RPMI8226 (cell line): ENCODE measurements around the gene ARFGEF2.
"Not testable (repeated sequence)": the region's sequence is repeated elsewhere in the genome, so short reads cannot be mapped to it uniquely, and the experiment has no call there.

Experiments used
- DNase-seq: peaks from one replicate; pipeline ENCODE4 v3.0.0-alpha.2; 2015

Gene ARFGEF2

DNA sequence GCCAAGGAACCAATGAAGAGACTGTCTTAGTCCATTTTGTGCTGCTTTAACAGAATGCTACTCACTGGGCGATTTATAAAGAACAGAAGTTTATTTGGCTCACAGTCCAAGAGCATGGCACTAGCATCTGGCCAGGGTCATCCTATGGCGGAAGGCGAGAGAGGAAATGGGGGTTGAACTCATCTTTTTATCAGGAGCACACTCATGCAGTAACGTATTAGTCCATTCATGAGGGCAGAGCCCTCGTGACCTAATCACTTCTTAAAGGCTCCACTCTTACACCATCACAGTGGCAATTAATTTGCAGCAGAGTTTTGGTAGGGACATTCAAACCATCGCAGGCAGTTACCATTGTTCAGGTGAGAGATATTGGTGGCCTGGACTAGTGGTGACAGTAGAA, 8.5 kb downstream of the ARFGEF2 start:
- no peak for DNase-seq

DNA sequence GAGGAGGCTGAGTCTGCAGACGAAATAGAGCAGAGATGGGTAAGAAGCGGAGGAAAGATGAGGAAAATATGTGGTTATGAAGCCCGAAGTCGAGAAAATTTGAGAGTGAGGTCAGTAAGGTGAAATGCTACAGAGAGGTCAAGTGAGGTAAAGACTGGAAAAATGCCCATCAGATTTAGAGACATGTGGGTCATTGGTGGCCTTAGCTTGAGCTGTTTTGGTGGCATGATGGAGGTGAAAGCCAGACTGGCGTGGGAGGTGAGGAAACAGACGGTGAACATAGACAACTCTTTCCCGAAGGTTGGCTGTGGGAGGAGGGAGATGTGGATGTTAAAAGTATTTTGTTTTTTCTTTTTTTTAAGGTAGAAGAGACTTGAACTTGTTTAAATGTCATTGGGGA, 9.4 kb downstream of the ARFGEF2 start:
- DNase-seq, result no peak

DNA sequence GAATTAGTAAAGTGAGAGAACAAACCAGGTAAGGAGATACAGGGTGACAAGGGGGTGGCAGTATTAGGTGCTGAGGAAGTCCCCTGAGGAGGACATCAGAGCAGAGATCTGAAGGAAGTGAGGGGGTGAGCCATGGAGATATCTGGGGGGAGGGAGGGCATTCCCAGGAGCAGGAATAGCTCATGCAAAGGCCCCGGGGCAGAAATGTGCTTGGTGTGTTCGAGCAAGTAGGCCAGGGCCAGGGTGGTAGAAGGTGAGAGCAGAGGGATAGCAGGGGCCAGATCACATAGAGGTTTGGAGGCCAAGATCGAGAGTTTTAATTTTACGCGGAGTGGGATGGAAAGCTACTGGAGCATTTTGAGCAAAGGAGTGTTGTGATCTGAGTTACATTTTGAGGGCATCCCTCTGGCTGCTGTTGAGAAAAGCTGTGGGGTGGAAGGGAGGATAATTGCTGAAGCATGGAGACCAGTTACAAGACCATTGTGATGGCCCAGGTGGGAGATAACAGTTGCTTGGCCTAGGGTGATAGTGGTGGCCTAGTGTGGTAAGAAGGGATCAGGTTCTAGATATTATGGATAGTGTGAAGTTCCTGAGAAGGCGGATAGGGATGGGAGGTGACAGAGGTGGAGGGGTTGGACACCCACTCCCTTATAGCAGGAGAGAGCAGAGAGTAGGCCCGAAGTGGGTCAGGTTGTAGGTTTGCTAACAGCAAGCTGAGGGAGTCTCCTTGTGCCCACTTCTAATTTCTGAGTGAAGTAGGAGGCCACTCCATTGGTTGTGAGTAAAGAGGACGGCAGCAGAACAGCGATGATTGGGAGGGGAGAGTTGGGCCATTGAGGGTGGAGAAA, 10.2 kb downstream of the ARFGEF2 start:
- no peak for DNase-seq

DNA sequence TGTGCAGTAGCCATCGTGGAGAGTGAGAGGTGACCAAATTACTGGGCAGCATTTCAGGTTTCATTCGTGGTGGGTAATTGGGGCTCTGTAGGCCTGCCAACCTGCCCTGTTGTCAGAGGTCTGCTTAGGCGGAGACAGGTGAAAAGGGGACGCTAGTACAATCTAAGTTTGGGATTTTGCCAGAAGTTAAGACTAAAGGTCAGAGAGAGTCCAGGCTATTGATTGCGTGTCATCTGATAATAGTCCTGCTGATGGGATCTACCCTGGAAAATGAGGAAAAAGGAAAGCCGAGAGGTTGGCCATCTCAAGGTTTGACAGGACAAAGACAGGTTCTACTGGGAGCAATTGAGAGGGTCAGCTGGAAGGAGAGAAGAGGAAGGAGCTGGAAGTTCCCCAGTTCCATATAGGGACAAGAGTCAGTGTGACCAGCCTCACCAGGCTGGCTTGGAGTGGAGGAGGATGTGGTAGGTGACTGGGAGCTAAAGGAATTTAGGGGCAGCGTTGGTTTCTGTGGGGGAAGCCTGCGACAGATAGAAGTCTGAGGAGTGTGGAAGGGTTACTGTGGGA, 10.9 kb downstream of the ARFGEF2 start:
- DNase-seq, result no peak

DNA sequence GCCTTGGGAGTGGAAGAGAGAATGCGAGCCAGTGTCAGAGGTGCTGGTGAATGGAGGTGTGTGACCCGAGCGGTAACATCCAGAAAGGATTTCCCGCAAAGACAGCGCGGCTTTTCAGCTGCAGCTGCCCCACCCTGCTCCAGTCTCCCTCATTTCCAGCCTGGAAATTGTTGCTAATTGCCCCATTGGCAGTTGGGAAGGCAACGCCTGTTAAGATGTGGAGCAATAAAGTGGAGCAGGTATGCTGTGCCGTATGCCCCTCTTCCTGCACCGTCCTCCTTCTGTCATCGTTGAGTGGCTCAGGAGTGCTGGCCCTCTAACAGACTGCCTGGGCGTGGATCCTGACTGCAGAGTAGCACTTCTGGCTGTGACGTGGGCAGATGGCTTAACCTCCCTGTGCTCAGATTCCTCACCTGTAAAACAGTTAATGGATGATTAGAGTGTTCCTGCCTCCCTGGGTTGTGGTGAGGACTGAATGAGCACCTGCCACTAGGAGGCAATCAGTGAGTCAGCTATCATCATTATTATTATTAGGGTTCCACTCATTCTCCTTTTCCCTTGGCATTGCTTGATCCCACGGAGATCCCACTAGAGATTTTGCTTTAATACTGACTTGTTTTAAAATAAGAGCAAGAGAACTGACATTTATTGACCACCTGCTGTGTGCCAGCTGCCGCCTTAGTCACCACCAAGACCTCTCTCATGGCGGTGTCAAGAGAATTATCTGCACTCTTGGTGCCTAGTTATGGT, 11.7 kb downstream of the ARFGEF2 start:
- no peak for DNase-seq

DNA sequence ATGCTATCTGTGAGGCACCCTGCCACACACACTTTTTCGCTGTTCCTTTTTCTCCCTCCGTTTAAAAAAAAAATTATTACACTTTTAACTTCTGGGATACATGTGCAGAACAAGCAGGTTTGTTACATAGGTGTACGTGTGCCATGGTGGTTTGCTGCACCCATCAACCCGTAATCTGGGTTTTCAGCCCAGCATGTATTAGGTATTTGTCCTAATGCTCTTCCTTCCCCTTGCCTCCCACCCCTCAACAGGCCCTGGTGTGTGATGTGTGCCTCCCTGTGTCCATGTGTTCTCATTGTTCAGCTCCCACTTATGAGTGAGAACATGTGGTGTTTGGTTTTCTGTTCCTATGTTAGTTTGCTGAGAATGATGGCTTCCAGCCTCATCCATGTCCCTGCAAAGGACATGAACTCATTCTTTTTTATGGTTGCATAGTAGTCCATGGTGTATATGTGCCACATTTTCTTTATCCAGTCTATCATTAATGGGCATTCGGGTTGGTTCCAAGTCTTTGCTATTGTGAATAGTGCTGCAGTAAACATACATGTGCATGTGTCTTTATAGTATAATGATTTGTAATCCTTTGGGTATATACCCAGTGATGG, 12.9 kb downstream of the ARFGEF2 start:
- DNase-seq, result not testable (repeated sequence)

DNA sequence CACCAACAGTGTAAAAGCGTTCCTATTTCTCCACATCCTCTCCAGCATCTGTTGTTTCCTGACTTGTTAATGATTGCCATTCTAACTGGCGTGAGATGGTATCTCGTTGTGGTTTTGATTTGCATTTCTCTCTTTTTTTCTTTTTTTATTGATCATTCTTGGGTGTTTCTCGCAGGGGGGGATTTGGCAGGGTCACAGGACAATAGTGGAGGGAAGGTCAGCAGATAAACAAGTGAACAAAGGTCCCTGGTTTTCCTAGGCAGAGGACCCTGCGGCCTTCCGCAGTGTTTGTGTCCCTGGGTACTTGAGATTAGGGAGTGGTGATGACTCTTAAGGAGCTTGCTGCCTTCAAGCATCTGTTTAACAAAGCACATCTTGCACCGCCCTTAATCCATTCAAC, 13.5 kb downstream of the ARFGEF2 start:
- DNase-seq, result not testable (repeated sequence)

DNA sequence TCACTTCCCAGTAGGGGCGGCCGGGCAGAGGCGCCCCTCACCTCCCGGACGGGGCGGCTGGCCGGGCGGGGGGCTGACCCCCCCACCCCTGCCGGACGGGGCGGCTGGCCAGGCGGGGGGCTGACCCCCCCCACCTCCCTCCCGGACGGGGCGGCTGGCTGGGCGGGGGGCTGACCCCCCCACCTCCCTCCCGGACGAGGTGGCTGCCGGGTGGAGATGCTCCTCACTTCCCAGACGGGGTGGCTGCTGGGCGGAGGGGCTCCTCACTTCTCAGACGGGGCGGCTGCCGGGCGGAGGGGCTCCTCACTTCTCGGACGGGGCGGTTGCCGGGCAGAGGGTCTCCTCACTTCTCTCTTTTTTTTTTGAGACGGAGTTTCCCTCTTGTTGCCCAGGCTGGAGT, 14.7 kb downstream of the ARFGEF2 start:
- not testable (repeated sequence) for DNase-seq

DNA sequence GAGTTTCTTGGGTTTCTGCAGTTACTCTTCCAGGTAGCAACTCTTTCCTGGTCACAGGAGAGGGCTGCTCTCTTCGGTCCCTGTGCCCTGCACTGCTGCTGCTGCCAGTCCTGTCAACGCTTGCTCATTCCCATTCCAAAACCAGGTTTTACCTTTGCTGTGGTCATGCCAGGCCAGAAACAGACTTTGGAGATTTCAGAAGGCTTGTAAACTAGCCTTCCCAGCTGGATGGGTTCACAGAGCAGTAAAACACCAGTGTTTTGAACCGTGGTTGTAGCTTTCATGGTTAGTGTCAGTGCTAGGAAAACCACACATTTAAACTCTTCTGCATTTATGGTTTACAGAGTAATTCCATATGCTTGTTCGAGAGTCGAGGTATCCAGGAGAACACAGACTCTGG, 16.2 kb downstream of the ARFGEF2 start:
- no peak for DNase-seq

DNA sequence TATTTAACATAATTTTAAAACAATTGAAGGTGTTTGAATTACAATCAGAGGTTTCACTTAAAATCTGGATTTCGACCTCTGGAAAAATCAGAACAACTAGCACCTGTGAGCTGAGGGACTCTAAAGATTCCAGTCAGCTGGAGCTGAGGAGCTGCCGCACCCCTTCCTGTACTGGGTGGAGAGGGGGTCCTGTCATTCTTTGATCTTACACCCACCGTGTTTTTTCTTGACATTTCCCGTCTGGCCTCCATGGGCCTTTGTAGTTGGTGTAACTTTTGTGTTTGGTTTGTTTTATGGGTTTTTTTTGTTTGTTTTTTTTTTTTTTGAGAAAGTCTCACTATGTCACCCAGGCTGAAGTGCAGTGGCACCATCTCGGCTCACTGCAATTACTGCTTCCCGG, 17.2 kb downstream of the ARFGEF2 start:
- no peak for DNase-seq

DNA sequence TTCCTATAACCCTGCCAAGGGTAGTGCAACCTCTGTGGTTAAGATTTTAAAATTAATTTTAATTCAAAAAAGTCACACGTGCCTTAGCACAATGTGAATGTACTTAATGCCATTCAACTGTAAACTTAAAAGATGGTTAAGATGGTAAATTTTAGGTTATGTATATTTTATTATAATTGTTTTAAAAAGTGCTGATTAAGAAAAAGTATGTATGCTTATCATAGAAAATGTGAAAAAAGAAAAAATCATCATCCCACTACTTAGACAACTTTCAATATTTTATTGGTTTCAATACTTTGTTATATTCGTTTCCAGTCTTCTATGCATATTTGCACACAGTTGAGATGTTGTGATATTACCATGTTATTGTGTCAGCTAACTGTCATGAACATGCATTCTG, 18.7 kb downstream of the ARFGEF2 start:
- no peak for DNase-seq

DNA sequence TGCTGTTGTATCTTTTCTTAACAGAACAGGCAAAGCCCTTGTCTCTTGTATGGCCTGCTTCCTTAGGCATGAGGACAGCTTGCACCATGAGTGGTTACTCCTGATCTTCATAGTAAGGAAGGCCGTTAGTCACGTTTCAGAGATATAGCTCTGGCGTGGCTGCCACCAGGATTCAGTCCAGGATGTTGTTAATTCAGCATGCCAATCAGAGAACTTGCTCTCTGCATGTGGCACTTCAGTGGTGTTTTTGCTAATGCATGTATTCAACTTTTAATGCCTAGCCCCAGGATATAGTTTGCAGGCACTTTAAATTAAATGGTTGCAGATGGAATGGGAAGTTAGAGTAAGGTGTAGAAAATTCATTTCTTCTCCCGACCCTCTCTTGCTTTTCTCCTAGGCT, 20.0 kb downstream of the ARFGEF2 start:
- DNase-seq, result no peak

DNA sequence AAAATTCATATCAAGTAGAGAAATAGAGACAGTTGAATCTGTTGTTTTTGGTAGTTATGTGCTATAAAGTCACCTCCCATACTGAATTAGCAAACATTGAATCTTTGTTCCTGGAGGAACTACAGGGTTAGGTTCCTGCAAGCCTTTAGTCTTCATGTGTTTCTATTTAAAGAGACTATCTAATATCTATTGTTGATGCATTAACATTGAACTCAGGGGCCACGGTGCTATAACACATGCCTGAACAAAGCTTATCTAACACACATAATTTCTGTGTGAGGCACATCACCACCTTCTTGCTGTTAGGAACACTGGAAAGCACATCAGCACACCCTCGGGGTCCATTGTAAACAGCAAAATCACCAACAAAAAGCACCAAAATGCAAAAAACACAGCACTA, 21.2 kb downstream of the ARFGEF2 start:
- DNase-seq, result no peak

DNA sequence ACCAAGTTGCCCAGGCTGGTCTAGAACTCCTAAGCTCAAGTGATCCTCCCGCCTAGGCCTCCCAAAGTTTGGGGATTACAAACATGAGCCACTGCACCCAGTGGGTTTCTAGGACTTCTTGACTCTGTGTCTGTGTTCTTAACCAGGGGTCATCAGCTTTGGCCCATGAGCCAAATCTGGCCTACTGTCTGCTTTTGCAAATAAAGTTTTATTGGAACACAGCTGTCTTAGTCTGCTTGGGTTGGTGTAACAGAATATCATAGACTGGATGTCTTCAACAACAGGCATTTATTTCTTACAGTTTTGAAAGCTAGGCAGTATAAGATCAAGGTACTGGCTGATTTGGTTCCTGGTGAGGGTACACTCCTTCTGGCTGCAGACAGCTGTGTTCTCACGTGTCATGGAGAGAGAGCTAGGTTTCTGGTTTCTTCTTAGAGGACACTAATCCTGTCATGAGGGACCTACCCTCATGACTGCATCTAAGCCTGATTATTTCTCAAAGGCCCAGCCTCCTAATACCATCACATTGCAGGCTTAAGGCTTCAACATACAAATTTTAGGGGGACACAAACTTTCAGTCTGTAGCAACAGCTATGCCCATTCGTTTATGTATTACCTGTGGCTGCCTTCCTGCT, 23.3 kb downstream of the ARFGEF2 start:
- no peak for DNase-seq

DNA sequence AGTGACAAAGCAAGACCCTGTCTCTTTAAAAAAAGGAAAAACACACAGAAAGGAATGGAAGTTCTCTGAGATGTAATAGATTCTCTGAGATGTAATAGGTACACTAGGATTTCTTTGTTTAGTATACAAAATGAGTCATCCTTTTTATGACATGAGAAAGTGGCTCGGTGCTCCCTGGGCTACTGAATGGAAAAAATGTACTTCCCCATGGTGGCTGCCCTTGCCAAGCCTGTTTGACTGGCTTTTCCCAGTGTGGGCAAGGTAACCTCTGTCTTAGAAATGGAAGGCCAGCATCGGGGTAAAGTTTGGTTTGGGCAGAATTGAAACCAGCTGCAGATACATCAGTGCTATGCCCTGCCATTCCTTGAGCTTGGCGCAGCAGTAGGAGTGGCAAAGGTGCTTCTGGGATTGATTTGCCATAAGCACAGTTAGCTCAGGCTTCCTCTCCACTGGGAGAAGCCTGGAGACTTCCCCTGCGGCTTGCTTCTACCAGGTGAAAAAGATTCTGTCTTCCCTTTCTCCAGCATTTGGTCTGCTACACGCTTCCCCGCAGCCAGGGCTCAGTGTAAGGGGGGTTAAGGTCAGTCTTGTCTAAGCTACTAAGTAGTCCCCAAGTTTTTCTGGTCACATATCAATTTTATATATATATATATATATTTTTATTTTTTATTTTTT, 24.5 kb downstream of the ARFGEF2 start:
- no peak for DNase-seq

DNA sequence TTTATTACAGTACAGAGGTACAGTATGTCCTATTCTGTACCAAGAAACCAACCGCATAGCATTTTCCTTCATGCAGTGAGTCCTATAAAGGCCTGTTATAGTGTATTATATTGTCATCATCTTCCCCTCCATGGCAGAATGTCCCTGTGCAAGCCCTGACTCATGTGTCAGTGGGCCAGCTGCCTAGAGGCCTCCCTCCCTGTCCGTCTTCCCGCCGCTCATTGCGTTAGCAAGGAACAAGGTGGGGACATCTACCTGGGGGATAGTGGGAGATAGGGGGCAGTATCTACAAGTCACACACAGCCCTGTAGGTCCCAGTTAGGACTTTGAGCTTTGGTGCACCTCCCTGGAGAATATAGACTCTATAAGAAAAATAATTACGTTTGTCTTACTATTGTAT, 27.1 kb downstream of the ARFGEF2 start:
- no peak for DNase-seq

DNA sequence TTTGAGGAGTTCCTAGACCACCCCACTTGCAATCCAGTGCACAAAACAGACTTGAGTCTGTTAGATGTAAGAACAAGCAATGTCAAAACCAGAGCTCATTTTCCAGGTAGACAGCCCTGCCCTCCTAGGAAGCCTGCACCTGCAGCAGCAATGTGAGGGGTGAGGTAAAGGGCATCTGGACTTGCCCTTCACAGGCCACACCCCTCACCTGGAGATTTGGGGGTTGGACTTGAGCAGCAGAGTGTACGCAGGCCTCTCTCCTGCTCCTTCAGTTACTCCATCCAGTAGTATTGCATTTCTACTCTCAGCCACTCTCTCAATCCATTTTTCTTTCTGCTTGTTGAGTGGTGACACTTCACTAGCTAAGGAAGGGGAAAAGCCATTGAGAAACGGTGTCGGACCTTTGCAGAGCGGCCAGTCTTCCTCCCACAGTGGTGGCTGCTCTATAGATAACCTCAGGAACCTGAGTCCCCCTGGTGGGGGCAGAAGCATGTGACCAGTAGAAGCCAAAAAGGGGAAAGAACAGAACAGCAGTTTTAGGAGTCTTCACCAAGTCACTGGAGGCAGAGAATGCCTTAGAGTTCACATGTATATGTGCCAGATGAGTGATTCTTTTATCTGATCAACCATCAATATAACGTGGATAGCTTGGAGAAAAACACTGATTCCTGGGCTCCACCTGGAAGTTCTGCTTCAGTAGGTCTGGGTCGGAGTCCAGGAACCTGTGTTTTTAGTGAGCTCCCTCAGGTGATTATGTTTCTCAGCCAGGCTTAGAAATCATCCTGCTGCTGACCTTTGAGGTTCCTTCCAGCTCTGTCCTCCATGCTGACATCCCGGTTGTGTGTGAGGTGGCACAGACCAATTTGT, 28.0 kb downstream of the ARFGEF2 start:
- DNase-seq, result no peak

DNA sequence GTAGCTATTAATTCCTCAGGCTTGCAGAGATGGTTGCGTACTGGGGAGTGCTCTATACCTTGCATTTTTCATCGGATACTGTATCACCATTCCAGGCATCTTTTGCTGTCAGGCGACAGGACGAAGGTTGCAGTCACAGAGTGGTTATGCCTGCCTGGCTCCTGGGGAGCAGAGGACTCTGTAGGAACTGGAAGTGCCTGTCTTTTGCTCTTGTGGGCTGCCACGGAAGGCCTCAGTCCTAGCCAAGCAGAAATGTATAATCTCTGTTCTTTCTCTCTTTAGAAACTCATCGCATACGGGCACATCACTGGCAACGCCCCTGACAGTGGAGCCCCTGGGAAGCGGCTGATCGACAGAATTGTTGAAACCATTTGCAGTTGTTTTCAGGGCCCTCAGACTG, 29.5 kb downstream of the ARFGEF2 start:
- DNase-seq, result no peak

DNA sequence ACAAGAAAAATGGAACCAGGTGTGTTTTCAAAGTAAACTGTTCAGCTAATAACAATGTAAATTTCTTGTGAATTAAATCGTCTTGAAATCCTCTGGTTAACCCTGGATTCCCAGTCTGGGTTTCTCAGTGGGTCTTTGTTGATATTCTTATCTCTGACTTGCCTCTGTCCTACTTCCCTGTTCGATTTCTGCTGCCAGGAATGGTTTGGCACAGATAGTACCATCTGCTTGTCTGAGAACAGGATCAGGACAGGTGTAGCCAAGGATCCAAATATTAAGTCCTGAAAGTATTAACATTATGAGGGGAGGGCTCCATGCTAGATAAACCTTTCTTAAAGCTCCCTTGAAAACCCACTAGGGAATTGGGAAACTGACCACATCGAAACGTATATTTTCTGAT, 30.1 kb downstream of the ARFGEF2 start:
- DNase-seq, result no peak

DNA sequence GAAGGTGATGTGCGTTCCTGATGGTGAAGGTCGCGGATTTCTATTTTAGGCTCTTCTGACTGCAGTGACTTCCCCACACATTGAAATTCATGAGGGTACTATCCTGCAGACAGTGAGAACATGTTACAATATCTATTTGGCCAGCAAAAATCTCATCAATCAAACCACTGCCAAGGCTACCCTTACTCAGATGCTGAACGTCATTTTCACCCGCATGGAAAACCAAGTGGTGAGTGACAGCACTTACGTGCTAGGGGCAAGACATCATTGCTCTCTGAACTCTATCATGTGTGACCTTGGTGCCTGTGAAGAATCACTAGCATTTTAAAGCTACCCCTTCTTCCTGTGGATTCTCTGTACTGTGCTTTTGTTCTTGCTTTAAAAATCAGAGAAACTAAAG, 31.1 kb downstream of the ARFGEF2 start:
- no peak for DNase-seq

DNA sequence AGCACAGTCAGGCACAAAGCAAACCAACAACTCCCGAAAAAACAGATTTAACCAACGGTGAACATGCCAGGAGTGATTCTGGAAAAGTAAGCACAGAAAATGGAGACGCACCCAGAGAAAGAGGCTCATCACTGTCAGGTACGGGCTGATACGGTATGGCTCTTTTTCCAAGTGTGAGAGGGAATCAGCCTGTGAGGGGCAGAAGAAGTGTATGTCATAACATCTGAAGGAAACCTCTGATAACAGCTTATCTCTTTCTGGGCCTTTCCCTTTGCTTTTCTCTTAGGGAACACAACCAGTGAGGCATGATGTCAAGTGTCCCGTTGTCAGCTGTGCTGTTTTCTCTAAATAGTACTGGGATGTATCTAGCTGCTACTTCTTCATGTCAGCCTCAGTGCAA, 32.1 kb downstream of the ARFGEF2 start:
- DNase-seq, result no peak

DNA sequence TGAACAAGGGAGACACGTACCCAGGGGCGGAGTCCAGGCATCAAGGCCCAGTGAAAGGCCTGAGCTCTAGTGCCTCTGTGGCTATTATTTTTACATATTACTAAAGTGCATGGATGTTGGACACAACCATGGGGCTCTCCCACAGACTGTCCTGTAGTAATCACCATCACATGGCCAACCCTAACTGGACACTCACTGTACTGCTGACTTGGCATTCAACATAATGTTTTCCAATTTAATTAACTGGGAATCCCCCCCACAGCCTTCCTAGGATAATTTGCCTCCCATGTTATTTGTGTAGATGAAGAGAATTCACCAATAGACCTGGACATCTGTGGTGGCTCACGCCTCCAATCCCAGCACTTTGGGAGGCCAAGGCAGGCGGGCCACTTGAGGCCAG, 34.5 kb downstream of the ARFGEF2 start:
- DNase-seq, result no peak
